ENCODE data around the gene PHF21A.

DNA sequence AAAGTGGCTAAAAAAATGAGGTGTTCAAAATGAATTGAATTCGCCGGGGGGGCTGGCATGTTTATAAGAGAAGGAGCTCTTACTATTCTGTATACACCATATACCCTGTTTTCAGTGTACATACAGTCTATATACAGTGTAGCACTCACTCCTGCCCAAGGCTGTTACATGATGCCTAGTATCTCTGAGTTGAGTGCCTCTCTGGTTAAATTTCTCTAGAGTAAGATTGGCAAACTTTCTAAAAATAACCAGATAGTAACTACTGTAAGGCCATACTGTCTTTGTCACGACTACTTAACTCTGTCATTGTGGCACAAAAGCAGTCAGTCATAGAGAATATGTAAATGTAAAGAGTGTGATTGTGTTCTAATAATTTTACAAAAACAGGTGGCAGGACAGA lies 58.1 kb downstream of the PHF21A start:
- no peak for TF ChIP-seq CTCF (IDR thresholded peaks at IDR 0.05)
- TF ChIP-seq POLR2A (IDR thresholded peaks at IDR 0.05): no peak

Data from right lobe of liver (tissue), 4 donors.